IMR-90 (cell line): Measurements from ENCODE around the gene ABCC9. TPM values are rescaled to one million over a fixed set of nuclear protein-coding genes. Genes with fewer than 3 reads are reported as not detected.

Experiments used
- ATAC-seq: fragments of 200-7000 bp; cut with Tn5 transposase; 2 replicates; pipeline ENCODE4 v1.9.1; 2020; ENCODE audit warnings: low read depth, mild to moderate bottlenecking, moderate library complexity
- BruUV-seq: library from RNA; stranded (reverse); fragments of 400-500 nt; replicated peaks from 2 replicates; lab custom pipeline; 2021; lab: Mats Ljungman, UMichigan
- CTCF ChIA-PET: fragments of 300-600 bp; formaldehyde crosslinking; extraction: SDS; loops from one replicate; lab custom pipeline; 2021; ENCODE audit warnings: antibody characterized with exemption; lab: Yijun Ruan, JAX
- POLR2A ChIA-PET: fragments of 300-600 bp; sonication (Branson Sonifier 250); formaldehyde crosslinking; loops from one replicate; lab custom pipeline; 2022; ENCODE audit warnings: antibody characterized with exemption; ENCODE audit not compliant: unreplicated experiment; lab: Charles Lee
- DNase-seq: peaks from one replicate; pipeline ENCODE4 v3.0.0; 2013
- H2AFZ ChIP-seq: replicated peaks from 2 replicates; pipeline ENCODE3; 2013; ENCODE audit warnings: low read length, mild to moderate bottlenecking; ENCODE audit not compliant: poor library complexity
- H2AK5ac ChIP-seq: 2 replicates; pipeline ENCODE4 v1.6.1; 2013; ENCODE audit warnings: low read depth, low read length, inconsistent platforms
- H2AK9ac ChIP-seq: replicated peaks from 2 replicates; pipeline ENCODE3; 2013; ENCODE audit warnings: mild to moderate bottlenecking, low read depth, low read length, moderate library complexity; ENCODE audit not compliant: poor library complexity
- H2BK120ac ChIP-seq: 2 replicates; pipeline ENCODE4 v1.6.1; 2013; ENCODE audit warnings: low read depth, low read length, inconsistent platforms
- H2BK15ac ChIP-seq: 3 replicates; pipeline ENCODE4 v1.6.1; 2013; ENCODE audit warnings: low read depth, low read length, inconsistent platforms
- H2BK20ac ChIP-seq: 2 replicates; pipeline ENCODE4 v1.6.1; 2013; ENCODE audit warnings: low read depth, mild to moderate bottlenecking, inconsistent platforms, low read length, moderate library complexity
- H2BK5ac ChIP-seq: 2 replicates; pipeline ENCODE4 v1.6.1; 2013; ENCODE audit warnings: mild to moderate bottlenecking, low read depth, low read length, inconsistent platforms; ENCODE audit not compliant: poor library complexity, severe bottlenecking
- H3K14ac ChIP-seq: replicated peaks from 2 replicates; pipeline ENCODE4 v1.6.1; 2013; ENCODE audit warnings: low read depth, low read length, inconsistent platforms
- H3K18ac ChIP-seq: 2 replicates; pipeline ENCODE4 v1.6.1; 2013; ENCODE audit warnings: low read depth, low read length, control low read depth
- H3K23ac ChIP-seq: 2 replicates; pipeline ENCODE4 v1.6.1; 2013; ENCODE audit warnings: low read depth, low read length, inconsistent platforms
- H3K27ac ChIP-seq: 2 replicates; pipeline ENCODE4 v1.5.1; 2013; ENCODE audit warnings: mild to moderate bottlenecking, control low read depth, low read length; ENCODE audit not compliant: insufficient read depth
- H3K27me3 ChIP-seq: 2 replicates; pipeline ENCODE4 v1.6.1; 2013; ENCODE audit warnings: low read length; ENCODE audit not compliant: control insufficient read depth, insufficient read depth
- H3K36me3 ChIP-seq: 2 replicates; pipeline ENCODE4 v1.6.1; 2013; ENCODE audit warnings: low read length, mixed read lengths; ENCODE audit not compliant: control insufficient read depth, insufficient read depth
- H3K4ac ChIP-seq: 2 replicates; pipeline ENCODE4 v1.6.1; 2013; ENCODE audit warnings: low read depth, low read length, inconsistent platforms
- H3K4me1 ChIP-seq: 2 replicates; pipeline ENCODE4 v1.6.1; 2013; ENCODE audit warnings: low read length, mixed read lengths; ENCODE audit not compliant: control insufficient read depth, insufficient read depth
- H3K4me2 ChIP-seq: 2 replicates; pipeline ENCODE4 v1.6.1; 2013; ENCODE audit warnings: low read depth, mild to moderate bottlenecking, control low read depth, low read length, moderate library complexity
- H3K4me3 ChIP-seq: 2 replicates; pipeline ENCODE4 v1.5.1; 2013; ENCODE audit warnings: low read depth, mild to moderate bottlenecking, control low read depth, low read length, moderate library complexity; ENCODE audit not compliant: insufficient read depth
- H3K56ac ChIP-seq: 2 replicates; pipeline ENCODE4 v1.6.1; 2013; ENCODE audit warnings: low read length, inconsistent platforms; ENCODE audit not compliant: insufficient read depth; ENCODE audit errors: extremely low read depth
- H3K79me1 ChIP-seq, 2 experiments: 2 replicates each; pipeline ENCODE4 v1.6.1; 2013; ENCODE audit warnings: low read length in 2 of 2, inconsistent platforms in 1 of 2, low read depth in 1 of 2
- H3K9ac ChIP-seq: 2 replicates; pipeline ENCODE4 v1.6.1; 2013; ENCODE audit warnings: low read depth, low read length, control low read depth
- H3K9me1 ChIP-seq: 2 replicates; pipeline ENCODE4 v1.6.1; 2013; ENCODE audit warnings: low read length, inconsistent platforms; ENCODE audit not compliant: insufficient read depth
- H3K9me3 ChIP-seq: 2 replicates; pipeline ENCODE4 v1.6.1; 2013; ENCODE audit warnings: low read length; ENCODE audit not compliant: control insufficient read depth, insufficient read depth
- H4K20me1 ChIP-seq: 2 replicates; pipeline ENCODE4 v1.6.1; 2013; ENCODE audit warnings: low read length, inconsistent platforms; ENCODE audit not compliant: insufficient read depth
- H4K5ac ChIP-seq: 2 replicates; pipeline ENCODE4 v1.6.1; 2013; ENCODE audit warnings: mild to moderate bottlenecking, low read depth, low read length, control low read depth
- H4K8ac ChIP-seq, 2 experiments: 2 replicates each; pipeline ENCODE4 v1.6.1; 2013; ENCODE audit warnings: low read depth in 2 of 2, low read length in 2 of 2, control low read depth in 1 of 2, inconsistent platforms in 1 of 2
- H4K91ac ChIP-seq: 2 replicates; pipeline ENCODE4 v1.6.1; 2013; ENCODE audit warnings: low read depth, low read length, inconsistent platforms; ENCODE audit not compliant: insufficient read depth
- BHLHE40 ChIP-seq: fragments of 150-350 bp; IDR thresholded peaks from 2 replicates; pipeline ENCODE4 v1.6.1; 2016; ENCODE audit warnings: mild to moderate bottlenecking, low read depth, low read length
- CEBPB ChIP-seq: IDR thresholded peaks from 2 replicates; pipeline ENCODE4 v1.6.1; 2012; ENCODE audit warnings: low read depth, low read length, improper control_type of control experiment
- CHD1 ChIP-seq: IDR thresholded peaks from 2 replicates; pipeline ENCODE4 v1.6.1; 2012; ENCODE audit warnings: low read depth, low read length, improper control_type of control experiment
- ELK1 ChIP-seq: fragments of 150-350 bp; IDR thresholded peaks from 2 replicates; pipeline ENCODE4 v1.6.1; 2016; ENCODE audit warnings: low read depth, mild to moderate bottlenecking, low read length, moderate library complexity, borderline replicate concordance
- FOS ChIP-seq: fragments of 150-350 bp; IDR thresholded peaks from 2 replicates; pipeline ENCODE4 v1.6.1; 2016; ENCODE audit warnings: low read depth, low read length
- MAFK ChIP-seq: IDR thresholded peaks from 2 replicates; pipeline ENCODE4 v1.6.1; 2012; ENCODE audit warnings: low read depth, low read length, improper control_type of control experiment
- MAZ ChIP-seq: IDR thresholded peaks from 2 replicates; pipeline ENCODE4 v1.6.1; 2012; ENCODE audit warnings: low read depth, mild to moderate bottlenecking, low read length, improper control_type of control experiment, moderate library complexity, borderline replicate concordance
- MXI1 ChIP-seq: IDR thresholded peaks from 2 replicates; pipeline ENCODE4 v1.6.1; 2012; ENCODE audit warnings: low read depth, mild to moderate bottlenecking, low read length, moderate library complexity, borderline replicate concordance
- NFE2L2 ChIP-seq: fragments of 150-350 bp; IDR thresholded peaks from 2 replicates; pipeline ENCODE4 v1.6.1; 2016; ENCODE audit warnings: low read depth, mild to moderate bottlenecking, low read length
- POLR2A ChIP-seq: IDR thresholded peaks from 2 replicates; pipeline ENCODE4 v1.6.1; 2012; ENCODE audit warnings: mild to moderate bottlenecking, low read depth, low read length
- RAD21 ChIP-seq: IDR thresholded peaks from 2 replicates; pipeline ENCODE4 v1.6.1; 2012; ENCODE audit warnings: low read length, improper control_type of control experiment
- RCOR1 ChIP-seq: IDR thresholded peaks from 2 replicates; pipeline ENCODE4 v1.6.1; 2012; ENCODE audit warnings: mild to moderate bottlenecking, low read length, improper control_type of control experiment; ENCODE audit not compliant: insufficient replicate concordance
- RFX5 ChIP-seq: IDR thresholded peaks from 2 replicates; pipeline ENCODE4 v1.8.0; 2012; ENCODE audit warnings: low read depth, mild to moderate bottlenecking, low read length, moderate library complexity
- SMC3 ChIP-seq: fragments of 150-350 bp; IDR thresholded peaks from 2 replicates; pipeline ENCODE4 v1.6.1; 2016; ENCODE audit warnings: low read depth, mild to moderate bottlenecking, antibody characterized with exemption, low read length, moderate library complexity
- USF2 ChIP-seq: fragments of 150-350 bp; IDR thresholded peaks from 2 replicates; pipeline ENCODE4 v1.6.1; 2017; ENCODE audit warnings: mild to moderate bottlenecking, antibody characterized with exemption, low read length, low read depth
- WGBS, 2 experiments: methylation state at CpG; one replicate each; pipeline versions ENCODE4 v1.1.5 to v1.1.7; 2013; ENCODE audit warnings: missing lambda C conversion rate in 2 of 2; ENCODE audit not compliant: insufficient read length in 1 of 2; ENCODE audit errors: extremely low coverage in 2 of 2; 5-methylcytosine and 5-hydroxymethylcytosine counted together
- dilution Hi-C: fragments of 300-500 bp; cut with HindIII; formaldehyde crosslinking; loops from one replicate; pipeline ENCODE4 v1.14.3; 2018; ENCODE audit warnings: low sequenced_read_pairs; ENCODE audit not compliant: unreplicated experiment
- in situ Hi-C: fragments of 300-500 bp; cut with MboI; formaldehyde crosslinking; loops from 3 replicates; pipeline ENCODE4 v1.14.3; 2019; ENCODE audit warnings: low sequenced_read_pairs, inconsistent platforms, mixed read lengths
- intact Hi-C: fragments of 100-400 bp; cut with micrococcal nuclease; formaldehyde crosslinking; loops from 2 replicates; pipeline ENCODE4 v1.10.0; 2022
- polyA plus RNA-seq, 3 experiments: library from polyadenylated mRNA; depleted of rRNA; stranded (reverse); fragments of >200 nt; gene quantifications; 2 replicates each; pipeline ENCODE4 v1.2.3, GENCODE V29; 2012; ENCODE audit warnings: low replicate concordance in 1 of 3
- total RNA-seq: library from RNA; depleted of rRNA; stranded (reverse); fragments of >200 nt; gene quantifications from 2 replicates; pipeline ENCODE4 v1.2.3, GENCODE V29; 2012
- TF ChIP-seq, protein P1 (sequence below): conservative IDR thresholded peaks from 2 replicates; pipeline ENCODE4 v1.5.1; 2012; ENCODE audit warnings: mild to moderate bottlenecking, low read depth, low read length, improper control_type of control experiment

The ABCC9 gene
- total and polyA plus RNA-seq, 2 of the 4 experiments (the other 2 are of a cell fraction): 1.2 to 6.6 TPM

DNA sequence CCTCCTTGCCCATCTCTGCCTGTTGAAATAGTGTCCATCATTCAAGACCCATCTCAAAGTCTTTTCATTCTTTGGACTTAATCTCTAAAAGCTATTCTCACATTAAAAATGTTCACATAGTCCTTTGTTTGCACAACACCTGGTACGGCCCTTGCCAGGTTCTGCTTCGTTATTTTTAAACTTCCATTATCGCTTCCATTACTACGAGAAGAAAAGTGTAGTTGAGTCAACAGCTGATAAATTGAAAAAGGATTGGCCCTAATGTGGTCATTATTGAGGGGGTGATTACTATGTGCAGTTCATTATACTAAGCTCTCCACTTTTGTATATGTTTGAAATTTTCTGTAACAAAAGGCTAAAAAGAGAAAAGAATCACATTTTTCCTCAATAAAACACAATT lies 184.5 kb downstream of the ABCC9 start:
- no TSS peak for BruUV-seq
- in situ Hi-C loops: no loop called here

More for the DNA sequence above, 184.5 kb downstream of the ABCC9 start:
- no peak overlapping the region for H3K9ac ChIP-seq
- no peak overlapping the region for H3K18ac ChIP-seq
- no peak overlapping the region for H2BK120ac ChIP-seq
- no peak overlapping the region for H2BK5ac ChIP-seq
- TF ChIP-seq ELK1 (no peak), RAD21 (no peak), NFE2L2 (no peak), MXI1 (no peak), MAFK (no peak), SMC3 (no peak), CHD1 (no peak), FOS (no peak), CEBPB (no peak), USF2 (no peak), RCOR1 (no peak), RFX5 (no peak), MAZ (no peak), POLR2A (no peak), BHLHE40 (no peak)
- TF ChIP-seq, protein P1, sequence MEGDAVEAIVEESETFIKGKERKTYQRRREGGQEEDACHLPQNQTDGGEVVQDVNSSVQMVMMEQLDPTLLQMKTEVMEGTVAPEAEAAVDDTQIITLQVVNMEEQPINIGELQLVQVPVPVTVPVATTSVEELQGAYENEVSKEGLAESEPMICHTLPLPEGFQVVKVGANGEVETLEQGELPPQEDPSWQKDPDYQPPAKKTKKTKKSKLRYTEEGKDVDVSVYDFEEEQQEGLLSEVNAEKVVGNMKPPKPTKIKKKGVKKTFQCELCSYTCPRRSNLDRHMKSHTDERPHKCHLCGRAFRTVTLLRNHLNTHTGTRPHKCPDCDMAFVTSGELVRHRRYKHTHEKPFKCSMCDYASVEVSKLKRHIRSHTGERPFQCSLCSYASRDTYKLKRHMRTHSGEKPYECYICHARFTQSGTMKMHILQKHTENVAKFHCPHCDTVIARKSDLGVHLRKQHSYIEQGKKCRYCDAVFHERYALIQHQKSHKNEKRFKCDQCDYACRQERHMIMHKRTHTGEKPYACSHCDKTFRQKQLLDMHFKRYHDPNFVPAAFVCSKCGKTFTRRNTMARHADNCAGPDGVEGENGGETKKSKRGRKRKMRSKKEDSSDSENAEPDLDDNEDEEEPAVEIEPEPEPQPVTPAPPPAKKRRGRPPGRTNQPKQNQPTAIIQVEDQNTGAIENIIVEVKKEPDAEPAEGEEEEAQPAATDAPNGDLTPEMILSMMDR: no peak
- H3K14ac ChIP-seq: no peak overlapping the region
- no peak overlapping the region for H4K5ac ChIP-seq
- no peak overlapping the region for H3K27ac ChIP-seq
- no peak overlapping the region for H3K4me2 ChIP-seq
- no peak overlapping the region for H4K91ac ChIP-seq
- H3K27me3 ChIP-seq: no peaks in the 10 kb centered on the region
- no peak overlapping the region for H2AFZ ChIP-seq
- H4K20me1 ChIP-seq: no peaks in the 10 kb centered on the region
- dilution Hi-C loops (no loop called here), intact Hi-C loops (no loop called here)
- no peaks in the 10 kb centered on the region for H3K9me3 ChIP-seq
- H2BK15ac ChIP-seq: no peak overlapping the region
- H3K56ac ChIP-seq: no peak overlapping the region
- H3K36me3 ChIP-seq: no peaks in the 10 kb centered on the region
- no peaks in the 10 kb centered on the region for H3K4me1 ChIP-seq
- H4K8ac ChIP-seq: no peak overlapping the region
- no peak overlapping the region for H2AK5ac ChIP-seq
- H2AK9ac ChIP-seq: no peak overlapping the region
- CTCF ChIA-PET: no interaction called here
- ATAC-seq (no peak), DNase-seq (no peak)
- no peaks in the 10 kb centered on the region for H3K9me1 ChIP-seq
- no CpG with 5 or more reads among the region's 4 CpGs for WGBS, 2 experiments
- no peak overlapping the region for H3K4me3 ChIP-seq
- H3K4ac ChIP-seq: no peak overlapping the region
- POLR2A ChIA-PET: no interaction called here
- H3K79me1 ChIP-seq: no peaks in the 10 kb centered on the region
- no peak overlapping the region for H3K23ac ChIP-seq
- no peak overlapping the region for H2BK20ac ChIP-seq
